Stimulated activated CD8-positive, alpha-beta memory T cell treated with anti-CD3 and anti-CD28 coated beads, Interleukin-4, amount 100 ng/mL, for 24 hours (primary cell): ENCODE results near the gene GALNT12.

Experiments
- DNase-seq: peaks from one replicate; pipeline ENCODE4 v3.0.0-alpha.2; 2020; ENCODE audit warnings: low read depth

Gene GALNT12

GRCh38 chr9:98860871-98861293 is 53.4 kb downstream of the GALNT12 start:
- no peak for DNase-seq

GRCh38 chr9:98861781-98862504 is 54.5 kb downstream of the GALNT12 start:
- no peak for DNase-seq

- no peak for DNase-seq
These were observed 55.5 kb downstream of the GALNT12 start for GRCh38 chr9:98862936-98863335.

- no peak for DNase-seq
These were observed 57.1 kb downstream of the GALNT12 start for GRCh38 chr9:98864281-98865174.

- DNase-seq: no peak
These were observed 57.9 kb downstream of the GALNT12 start for GRCh38 chr9:98865284-98865875.

GRCh38 chr9:98866435-98867102 is 59.1 kb downstream of the GALNT12 start:
- DNase-seq: no peak

- DNase-seq: no peak
These were observed 59.6 kb downstream of the GALNT12 start for GRCh38 chr9:98867103-98867428.

- no peak for DNase-seq
These were observed 60.1 kb downstream of the GALNT12 start for GRCh38 chr9:98867429-98868168.

GRCh38 chr9:98869078-98869745 is 61.7 kb downstream of the GALNT12 start:
- no peak for DNase-seq

GRCh38 chr9:98869866-98870265 is 62.4 kb downstream of the GALNT12 start:
- no peak for DNase-seq

- DNase-seq: no peak
These were observed 63.5 kb downstream of the GALNT12 start for GRCh38 chr9:98870782-98871557.

- no peak for DNase-seq
These were observed 64.1 kb downstream of the GALNT12 start for GRCh38 chr9:98871558-98872065.

- no peak for DNase-seq
These were observed 66.1 kb downstream of the GALNT12 start for GRCh38 chr9:98873526-98873925.

- no peak for DNase-seq
These were observed 66.5 kb downstream of the GALNT12 start for GRCh38 chr9:98873951-98874371.

- DNase-seq: no peak
These were observed 67.3 kb downstream of the GALNT12 start for GRCh38 chr9:98874721-98875255.

GRCh38 chr9:98875536-98875935 is 68.1 kb downstream of the GALNT12 start:
- DNase-seq: no peak

GRCh38 chr9:98877311-98877710 is 69.8 kb downstream of the GALNT12 start:
- no peak for DNase-seq

- no peak for DNase-seq
These were observed 71.9 kb downstream of the GALNT12 start for GRCh38 chr9:98879094-98879962.

- DNase-seq: no peak
These were observed 72.5 kb downstream of the GALNT12 start for GRCh38 chr9:98879963-98880310.
